Panc1 (cell line): ENCODE results near the gene SPRED2.

Experiments
- CTCF ChIP-seq: fragments of 450-650 bp; IDR thresholded peaks from 2 replicates; pipeline ENCODE4 v1.5.1; 2017; ENCODE audit warnings: mild to moderate bottlenecking
- POLR2AphosphoS5 ChIP-seq: IDR thresholded peaks from 2 replicates; pipeline ENCODE4 v1.6.1; 2012; ENCODE audit warnings: mild to moderate bottlenecking, low read depth, low read length, moderate library complexity
- REST ChIP-seq, 2 experiments: IDR thresholded peaks; 2 replicates each; pipeline ENCODE4 v1.6.1; 2011 to 2012; ENCODE audit warnings: low read depth in 2 of 2, control low read depth in 1 of 2, low read length in 1 of 2, mild to moderate bottlenecking in 1 of 2, moderate library complexity in 1 of 2; ENCODE audit not compliant: insufficient read depth in 1 of 2
- SIN3A ChIP-seq: IDR thresholded peaks from 2 replicates; pipeline ENCODE4 v1.6.1; 2012; ENCODE audit warnings: low read depth, mild to moderate bottlenecking, low read length, moderate library complexity, borderline replicate concordance; ENCODE audit not compliant: insufficient read depth
- TCF7L2 ChIP-seq: IDR thresholded peaks from 2 replicates; pipeline ENCODE4 v1.6.1; 2011; ENCODE audit warnings: mild to moderate bottlenecking, low read depth, low read length, inconsistent platforms

GRCh38 chr2:65276609-65277008 lies 155.8 kb downstream of the SPRED2 start:
- TF ChIP-seq CTCF (no peak), SIN3A (no peak), POLR2AphosphoS5 (no peak), REST (IDR thresholded peaks at IDR 0.05; ENCODE audit: insufficient read depth in 1 of 2, low read depth in 2 of 2, low read length in 1 of 2) (no peak), TCF7L2 (no peak)
